ENCODE data around the gene AHCTF1. TPM values are rescaled to one million over a fixed set of nuclear protein-coding genes. Genes with fewer than 3 reads are reported as not detected.

AHCTF1 gene
- total and polyA plus RNA-seq, 2 of the 8 experiments (the other 6 are each of a cell fraction or from before 2014, with no cell fraction given), result 7.9 to 44.5 TPM

DNA sequence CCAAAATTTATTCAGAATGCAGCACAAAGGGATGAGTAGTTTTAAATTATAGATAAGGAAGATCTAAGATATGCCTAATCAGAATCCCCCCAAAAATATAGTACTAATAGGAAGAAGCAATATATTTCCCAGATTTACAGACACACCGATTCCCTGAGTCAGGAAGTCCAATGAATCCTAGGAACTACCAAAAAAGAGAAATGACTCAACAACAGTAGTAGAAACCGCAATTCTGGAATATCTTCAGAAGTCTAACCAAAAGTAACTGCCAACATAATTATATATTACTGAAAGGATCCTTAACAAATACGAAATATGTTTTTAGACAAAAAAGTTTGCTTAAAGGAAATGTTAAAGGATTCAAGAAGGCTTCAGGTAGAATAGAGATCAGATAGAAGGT, 10.3 kb downstream of the AHCTF1 start (continued):
- TF ChIP-seq, protein P1, sequence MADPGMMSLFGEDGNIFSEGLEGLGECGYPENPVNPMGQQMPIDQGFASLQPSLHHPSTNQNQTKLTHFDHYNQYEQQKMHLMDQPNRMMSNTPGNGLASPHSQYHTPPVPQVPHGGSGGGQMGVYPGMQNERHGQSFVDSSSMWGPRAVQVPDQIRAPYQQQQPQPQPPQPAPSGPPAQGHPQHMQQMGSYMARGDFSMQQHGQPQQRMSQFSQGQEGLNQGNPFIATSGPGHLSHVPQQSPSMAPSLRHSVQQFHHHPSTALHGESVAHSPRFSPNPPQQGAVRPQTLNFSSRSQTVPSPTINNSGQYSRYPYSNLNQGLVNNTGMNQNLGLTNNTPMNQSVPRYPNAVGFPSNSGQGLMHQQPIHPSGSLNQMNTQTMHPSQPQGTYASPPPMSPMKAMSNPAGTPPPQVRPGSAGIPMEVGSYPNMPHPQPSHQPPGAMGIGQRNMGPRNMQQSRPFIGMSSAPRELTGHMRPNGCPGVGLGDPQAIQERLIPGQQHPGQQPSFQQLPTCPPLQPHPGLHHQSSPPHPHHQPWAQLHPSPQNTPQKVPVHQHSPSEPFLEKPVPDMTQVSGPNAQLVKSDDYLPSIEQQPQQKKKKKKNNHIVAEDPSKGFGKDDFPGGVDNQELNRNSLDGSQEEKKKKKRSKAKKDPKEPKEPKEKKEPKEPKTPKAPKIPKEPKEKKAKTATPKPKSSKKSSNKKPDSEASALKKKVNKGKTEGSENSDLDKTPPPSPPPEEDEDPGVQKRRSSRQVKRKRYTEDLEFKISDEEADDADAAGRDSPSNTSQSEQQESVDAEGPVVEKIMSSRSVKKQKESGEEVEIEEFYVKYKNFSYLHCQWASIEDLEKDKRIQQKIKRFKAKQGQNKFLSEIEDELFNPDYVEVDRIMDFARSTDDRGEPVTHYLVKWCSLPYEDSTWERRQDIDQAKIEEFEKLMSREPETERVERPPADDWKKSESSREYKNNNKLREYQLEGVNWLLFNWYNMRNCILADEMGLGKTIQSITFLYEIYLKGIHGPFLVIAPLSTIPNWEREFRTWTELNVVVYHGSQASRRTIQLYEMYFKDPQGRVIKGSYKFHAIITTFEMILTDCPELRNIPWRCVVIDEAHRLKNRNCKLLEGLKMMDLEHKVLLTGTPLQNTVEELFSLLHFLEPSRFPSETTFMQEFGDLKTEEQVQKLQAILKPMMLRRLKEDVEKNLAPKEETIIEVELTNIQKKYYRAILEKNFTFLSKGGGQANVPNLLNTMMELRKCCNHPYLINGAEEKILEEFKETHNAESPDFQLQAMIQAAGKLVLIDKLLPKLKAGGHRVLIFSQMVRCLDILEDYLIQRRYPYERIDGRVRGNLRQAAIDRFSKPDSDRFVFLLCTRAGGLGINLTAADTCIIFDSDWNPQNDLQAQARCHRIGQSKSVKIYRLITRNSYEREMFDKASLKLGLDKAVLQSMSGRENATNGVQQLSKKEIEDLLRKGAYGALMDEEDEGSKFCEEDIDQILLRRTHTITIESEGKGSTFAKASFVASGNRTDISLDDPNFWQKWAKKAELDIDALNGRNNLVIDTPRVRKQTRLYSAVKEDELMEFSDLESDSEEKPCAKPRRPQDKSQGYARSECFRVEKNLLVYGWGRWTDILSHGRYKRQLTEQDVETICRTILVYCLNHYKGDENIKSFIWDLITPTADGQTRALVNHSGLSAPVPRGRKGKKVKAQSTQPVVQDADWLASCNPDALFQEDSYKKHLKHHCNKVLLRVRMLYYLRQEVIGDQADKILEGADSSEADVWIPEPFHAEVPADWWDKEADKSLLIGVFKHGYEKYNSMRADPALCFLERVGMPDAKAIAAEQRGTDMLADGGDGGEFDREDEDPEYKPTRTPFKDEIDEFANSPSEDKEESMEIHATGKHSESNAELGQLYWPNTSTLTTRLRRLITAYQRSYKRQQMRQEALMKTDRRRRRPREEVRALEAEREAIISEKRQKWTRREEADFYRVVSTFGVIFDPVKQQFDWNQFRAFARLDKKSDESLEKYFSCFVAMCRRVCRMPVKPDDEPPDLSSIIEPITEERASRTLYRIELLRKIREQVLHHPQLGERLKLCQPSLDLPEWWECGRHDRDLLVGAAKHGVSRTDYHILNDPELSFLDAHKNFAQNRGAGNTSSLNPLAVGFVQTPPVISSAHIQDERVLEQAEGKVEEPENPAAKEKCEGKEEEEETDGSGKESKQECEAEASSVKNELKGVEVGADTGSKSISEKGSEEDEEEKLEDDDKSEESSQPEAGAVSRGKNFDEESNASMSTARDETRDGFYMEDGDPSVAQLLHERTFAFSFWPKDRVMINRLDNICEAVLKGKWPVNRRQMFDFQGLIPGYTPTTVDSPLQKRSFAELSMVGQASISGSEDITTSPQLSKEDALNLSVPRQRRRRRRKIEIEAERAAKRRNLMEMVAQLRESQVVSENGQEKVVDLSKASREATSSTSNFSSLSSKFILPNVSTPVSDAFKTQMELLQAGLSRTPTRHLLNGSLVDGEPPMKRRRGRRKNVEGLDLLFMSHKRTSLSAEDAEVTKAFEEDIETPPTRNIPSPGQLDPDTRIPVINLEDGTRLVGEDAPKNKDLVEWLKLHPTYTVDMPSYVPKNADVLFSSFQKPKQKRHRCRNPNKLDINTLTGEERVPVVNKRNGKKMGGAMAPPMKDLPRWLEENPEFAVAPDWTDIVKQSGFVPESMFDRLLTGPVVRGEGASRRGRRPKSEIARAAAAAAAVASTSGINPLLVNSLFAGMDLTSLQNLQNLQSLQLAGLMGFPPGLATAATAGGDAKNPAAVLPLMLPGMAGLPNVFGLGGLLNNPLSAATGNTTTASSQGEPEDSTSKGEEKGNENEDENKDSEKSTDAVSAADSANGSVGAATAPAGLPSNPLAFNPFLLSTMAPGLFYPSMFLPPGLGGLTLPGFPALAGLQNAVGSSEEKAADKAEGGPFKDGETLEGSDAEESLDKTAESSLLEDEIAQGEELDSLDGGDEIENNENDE (IDR thresholded peaks at IDR 0.05; ENCODE audit: insufficient replicate concordance, low read length), result no peak
- TF ChIP-seq CHD1 (IDR thresholded peaks at IDR 0.05; ENCODE audit: low read depth, low read length) (no peak), GTF2F1 (IDR thresholded peaks at IDR 0.05; ENCODE audit: borderline replicate concordance, low read depth, low read length) (no peak), BRCA1 (IDR thresholded peaks at IDR 0.05; ENCODE audit: low read depth, low read length) (no peak)
